WTC11 (cell line): Measurements from ENCODE around the gene ZNF425. TPM values are rescaled to one million over a fixed set of nuclear protein-coding genes. Genes with fewer than 3 reads are reported as not detected.

Source experiments
- ATAC-seq: fragments of 200-7000 bp; cut with Tn5 transposase; 2 replicates; pipeline ENCODE4 v1.10.0; 2021; ENCODE audit warnings: mild to moderate bottlenecking, moderate library complexity
- CTCF ChIA-PET: fragments of 300-600 bp; sonication (Branson Sonifier 250); formaldehyde crosslinking; loops from one replicate; lab custom pipeline; 2021; ENCODE audit warnings: antibody characterized with exemption; lab: Charles Lee
- POLR2A ChIA-PET: fragments of 350-600 bp; sonication (Branson Sonifier 250); formaldehyde crosslinking; loops from one replicate; lab custom pipeline; 2021; ENCODE audit warnings: antibody characterized with exemption; lab: Charles Lee
- DNase-seq: peaks from one replicate; pipeline ENCODE4 v3.0.0; 2021; ENCODE audit warnings: low spot score
- H3K27ac Mint-ChIP-seq: 2 replicates; pipeline ENCODE4 v1.8.0; 2021; ENCODE audit warnings: mixed read lengths
- H3K27me3 Mint-ChIP-seq: 2 replicates; pipeline ENCODE4 v1.8.0; 2021; ENCODE audit warnings: low read depth, mild to moderate bottlenecking, moderate library complexity, mixed read lengths
- H3K36me3 Mint-ChIP-seq: 2 replicates; pipeline ENCODE4 v1.8.0; 2021; ENCODE audit warnings: mixed read lengths
- H3K4me1 Mint-ChIP-seq: 2 replicates; pipeline ENCODE4 v1.8.0; 2022; ENCODE audit warnings: mixed read lengths
- H3K4me3 Mint-ChIP-seq: 2 replicates; pipeline ENCODE4 v1.8.0; 2021; ENCODE audit warnings: mild to moderate bottlenecking, moderate library complexity, mixed read lengths
- H3K9me3 Mint-ChIP-seq: 2 replicates; pipeline ENCODE4 v1.8.0; 2021; ENCODE audit warnings: mixed read lengths
- ARID4B ChIP-seq: sonication (generic); formaldehyde crosslinking; IDR thresholded peaks from 2 replicates; pipeline ENCODE4 v1.8.0; 2023; ENCODE audit warnings: missing genetic modification reagents, mild to moderate bottlenecking, borderline replicate concordance
- EMX1 ChIP-seq: fragments of 250-450 bp; sonication (Bioruptor Pico); IDR thresholded peaks from 2 replicates; pipeline ENCODE4 v1.8.0; 2021; ENCODE audit warnings: mild to moderate bottlenecking
- ERG ChIP-seq: fragments of 250-450 bp; sonication (Bioruptor Pico); IDR thresholded peaks from 2 replicates; pipeline ENCODE4 v1.8.0; 2021; ENCODE audit warnings: mild to moderate bottlenecking
- FOXJ3 ChIP-seq: sonication (generic); formaldehyde crosslinking; IDR thresholded peaks from 2 replicates; pipeline ENCODE4 v1.9.0; 2021; ENCODE audit warnings: missing genetic modification reagents, mild to moderate bottlenecking, borderline replicate concordance
- KAT7 ChIP-seq: sonication (generic); formaldehyde crosslinking; IDR thresholded peaks from 2 replicates; pipeline ENCODE4 v1.8.1; 2023; ENCODE audit warnings: missing genetic modification reagents, mild to moderate bottlenecking, borderline replicate concordance
- MAX ChIP-seq: sonication (generic); formaldehyde crosslinking; IDR thresholded peaks from 2 replicates; pipeline ENCODE4 v1.8.0; 2022; ENCODE audit warnings: mild to moderate bottlenecking, missing genetic modification reagents
- NFE2L1 ChIP-seq: sonication (generic); formaldehyde crosslinking; IDR thresholded peaks from 2 replicates; pipeline ENCODE4 v1.8.1; 2023; ENCODE audit warnings: missing genetic modification reagents
- TCF7 ChIP-seq: sonication (generic); formaldehyde crosslinking; IDR thresholded peaks from 2 replicates; pipeline ENCODE4 v1.8.0; 2022; ENCODE audit warnings: mild to moderate bottlenecking, low read depth, missing genetic modification reagents, moderate library complexity
- USF2 ChIP-seq: sonication (generic); formaldehyde crosslinking; IDR thresholded peaks from 2 replicates; pipeline ENCODE4 v1.8.1; 2023; ENCODE audit warnings: mild to moderate bottlenecking, missing genetic modification reagents, moderate library complexity
- ZNF138 ChIP-seq: sonication (generic); formaldehyde crosslinking; conservative IDR thresholded peaks from 2 replicates; pipeline ENCODE4 v1.8.1; 2022; ENCODE audit warnings: mild to moderate bottlenecking, moderate library complexity, missing genetic modification reagents
- ZNF232 ChIP-seq: sonication (generic); formaldehyde crosslinking; IDR thresholded peaks from 2 replicates; pipeline ENCODE4 v1.8.0; 2022; ENCODE audit warnings: mild to moderate bottlenecking, missing genetic modification reagents
- ZNF317 ChIP-seq: sonication (generic); formaldehyde crosslinking; IDR thresholded peaks from 2 replicates; pipeline ENCODE4 v1.8.1; 2023; ENCODE audit warnings: low read depth, mild to moderate bottlenecking, moderate library complexity, missing genetic modification reagents, borderline replicate concordance
- ZNF512 ChIP-seq: sonication (generic); formaldehyde crosslinking; IDR thresholded peaks from 2 replicates; pipeline ENCODE4 v1.8.1; 2022; ENCODE audit warnings: missing genetic modification reagents, borderline replicate concordance
- total RNA-seq: library from RNA; stranded (reverse); gene quantifications from 3 replicates; pipeline ENCODE4 v1.2.3, GENCODE V29; 2021

Gene ZNF425
- total RNA-seq, 1 experiment from 2014 or later: 3.8 TPM

- peaks cover 21% of the 10 kb centered on the region for H3K9me3 Mint-ChIP-seq
- TF ChIP-seq ERG (CRISPR knock-in tag) (no peak), TCF7 (CRISPR knock-in tag) (no peak), ZNF512 (CRISPR knock-in tag) (no peak)
- TF ChIP-seq, all 79 proteins: peak for 0
- no peaks in the 10 kb centered on the region; the same call in 1 of the 2 replicates for H3K27me3 Mint-ChIP-seq
- POLR2A ChIA-PET: no interaction called here
- H3K27ac Mint-ChIP-seq: no peak overlapping the region
- DNase-seq: no peak
- peaks cover 50% of the 10 kb centered on the region for H3K36me3 Mint-ChIP-seq
- no peak overlapping the region for H3K4me3 Mint-ChIP-seq
- ATAC-seq: no peak
- CTCF ChIA-PET: no interaction called here
- peaks cover 7% of the 10 kb centered on the region for H3K4me1 Mint-ChIP-seq
Observed at GRCh38 chr7:149084407-149084806, 41.7 kb downstream of the ZNF425 start.

GRCh38 chr7:149081914-149082313 is 44.2 kb downstream of the ZNF425 start:
- H3K4me1 Mint-ChIP-seq: peaks cover 7% of the 10 kb centered on the region
- POLR2A ChIA-PET: no interaction called here
- H3K9me3 Mint-ChIP-seq: peaks cover 21% of the 10 kb centered on the region
- H3K36me3 Mint-ChIP-seq: peaks cover 47% of the 10 kb centered on the region
- H3K27me3 Mint-ChIP-seq: no peaks in the 10 kb centered on the region
- TF ChIP-seq EMX1 (no peak), MAX (CRISPR knock-in tag) (no peak), ZNF317 (CRISPR knock-in tag) (no peak), ZNF138 (CRISPR knock-in tag) (no peak), USF2 (CRISPR knock-in tag) (no peak), ZNF512 (CRISPR knock-in tag) (no peak), ZNF232 (no peak), KAT7 (no peak), ARID4B (CRISPR knock-in tag) (no peak), NFE2L1 (no peak), FOXJ3 (CRISPR knock-in tag) (no peak)
- no peak overlapping the region for H3K4me3 Mint-ChIP-seq
- CTCF ChIA-PET: no interaction called here
- DNase-seq: no peak
- 0 out of 2 replicates have a peak, but pooled peaks have one; percentile 41 for ATAC-seq
- peak overlapping the region; percentile 72 for H3K27ac Mint-ChIP-seq
